NCI-H1694 treated with DMSO at 0.1 percent for 48 hours (cell line): ENCODE results near the gene SLC10A3.

Source experiments
- DNase-seq: peaks from one replicate; lab custom pipeline; 2025; lab: John Stamatoyannopoulos, UW

The SLC10A3 gene

GRCh38 chrX:154440623-154441357 lies 49.6 kb downstream of the SLC10A3 start:
- DNase-seq, result no peak

GRCh38 chrX:154439841-154440240 lies 50.6 kb downstream of the SLC10A3 start:
- DNase-seq, result no peak

- DNase-seq, result no peak
Measured at GRCh38 chrX:154437971-154438893, 52.2 kb downstream of the SLC10A3 start.
